OCI-LY1 (cell line): Measurements from ENCODE around the gene FANCI.

ENCODE experiments used
- EZH2 ChIP-seq: fragments of 200-600 bp; sonication (generic), shearing (Covaris generic); IDR thresholded peaks from 2 replicates; pipeline ENCODE4 v1.8.0; 2017; ENCODE audit warnings: borderline replicate concordance, mixed run types, mild to moderate bottlenecking, antibody characterized with exemption, low read length, moderate library complexity, mixed read lengths
- TF ChIP-seq, protein P1 (sequence below): fragments of 200-600 bp; sonication (generic), shearing (Covaris generic); IDR thresholded peaks from 2 replicates; pipeline ENCODE4 v1.5.1; 2017; ENCODE audit warnings: mild to moderate bottlenecking, antibody characterized with exemption, low read length, moderate library complexity, mixed read lengths

DNA sequence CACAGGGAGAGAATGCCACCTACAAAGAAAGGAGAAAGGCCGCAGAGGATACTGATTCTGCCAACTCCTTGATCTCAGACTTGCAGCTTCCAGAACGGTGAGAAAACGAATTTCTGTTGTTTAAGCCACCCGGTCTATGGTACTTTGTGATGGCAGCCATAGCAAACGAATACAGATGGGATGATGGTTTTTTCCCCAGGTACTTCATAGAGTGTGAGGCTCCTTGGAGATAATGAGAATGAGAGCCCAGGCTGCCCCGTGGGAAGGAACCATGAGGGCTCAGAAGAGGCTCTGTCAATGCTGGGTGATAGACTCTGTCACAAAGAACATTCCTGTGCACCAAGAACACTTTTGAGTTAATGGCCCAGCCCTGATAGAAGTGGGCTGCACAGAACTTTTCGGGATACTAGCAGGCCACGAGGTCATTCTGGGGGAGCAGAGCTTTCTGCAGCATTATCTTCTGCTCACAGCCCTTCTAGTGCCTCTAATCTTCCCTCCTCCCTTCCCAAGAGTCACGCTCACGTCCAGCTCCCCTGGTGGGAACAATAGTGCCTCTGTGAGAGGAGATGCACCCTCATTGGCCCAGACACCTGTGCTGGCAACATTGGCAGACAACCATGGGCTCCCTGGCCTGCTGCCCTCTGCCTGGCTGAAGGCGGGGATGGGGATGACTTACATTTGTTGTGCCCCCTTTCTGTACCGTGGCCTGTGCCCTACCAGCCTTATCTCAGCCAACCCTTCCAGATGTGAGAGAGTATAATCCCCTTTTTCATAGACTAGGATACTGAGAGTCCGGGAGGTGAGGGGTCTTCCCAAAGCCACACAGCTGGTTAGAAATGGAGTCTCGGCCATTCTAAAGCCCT lies 17.2 kb upstream of the FANCI start:
- TF ChIP-seq, protein P1, sequence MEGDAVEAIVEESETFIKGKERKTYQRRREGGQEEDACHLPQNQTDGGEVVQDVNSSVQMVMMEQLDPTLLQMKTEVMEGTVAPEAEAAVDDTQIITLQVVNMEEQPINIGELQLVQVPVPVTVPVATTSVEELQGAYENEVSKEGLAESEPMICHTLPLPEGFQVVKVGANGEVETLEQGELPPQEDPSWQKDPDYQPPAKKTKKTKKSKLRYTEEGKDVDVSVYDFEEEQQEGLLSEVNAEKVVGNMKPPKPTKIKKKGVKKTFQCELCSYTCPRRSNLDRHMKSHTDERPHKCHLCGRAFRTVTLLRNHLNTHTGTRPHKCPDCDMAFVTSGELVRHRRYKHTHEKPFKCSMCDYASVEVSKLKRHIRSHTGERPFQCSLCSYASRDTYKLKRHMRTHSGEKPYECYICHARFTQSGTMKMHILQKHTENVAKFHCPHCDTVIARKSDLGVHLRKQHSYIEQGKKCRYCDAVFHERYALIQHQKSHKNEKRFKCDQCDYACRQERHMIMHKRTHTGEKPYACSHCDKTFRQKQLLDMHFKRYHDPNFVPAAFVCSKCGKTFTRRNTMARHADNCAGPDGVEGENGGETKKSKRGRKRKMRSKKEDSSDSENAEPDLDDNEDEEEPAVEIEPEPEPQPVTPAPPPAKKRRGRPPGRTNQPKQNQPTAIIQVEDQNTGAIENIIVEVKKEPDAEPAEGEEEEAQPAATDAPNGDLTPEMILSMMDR: no peak
- no peak for TF ChIP-seq EZH2
